ENCODE data around the gene ARMC2. TPM values are rescaled to one million over a fixed set of nuclear protein-coding genes. Genes with fewer than 3 reads are reported as not detected.
A peak's percentile ranks its signal among the peaks of the same experiment; 100 is the strongest.

Gene ARMC2
- total RNA-seq, 1 donor from 2014 or later, result 3.5 TPM

DNA sequence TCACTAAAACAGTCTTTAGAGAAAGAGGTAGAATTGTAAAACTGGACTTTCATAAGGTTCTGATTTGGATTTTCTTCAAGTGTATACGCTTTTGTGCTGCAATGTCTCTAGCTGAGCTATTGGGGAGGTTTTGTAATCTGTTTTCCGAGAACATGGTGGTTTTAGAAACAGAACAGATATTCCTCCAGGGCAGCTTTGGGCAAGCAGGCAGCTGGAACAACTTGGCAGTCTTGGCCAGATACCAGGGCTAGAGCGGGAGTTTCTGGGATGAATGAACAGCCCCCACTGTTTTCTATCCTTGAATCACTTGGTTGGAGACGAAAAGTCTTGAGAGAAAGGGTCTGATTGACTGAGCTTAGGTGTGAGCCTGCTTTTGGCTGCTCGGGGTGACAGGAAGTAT, 17.1 kb upstream of the ARMC2 start:
- H3K27me3 Mint-ChIP-seq, result peaks cover 11% of the 10 kb centered on the region
- peaks cover 8% of the 10 kb centered on the region for H3K9me3 Mint-ChIP-seq
- peaks cover 3% of the 10 kb centered on the region for H3K36me3 Mint-ChIP-seq (ENCODE audit: low read depth)
- no peak for DNase-seq
- ChIA-PET POLR2A (no interaction called here), CTCF (interaction anchor here (0.8 kb wide), 1 partner anchor 289 kb away, joined by 3 read pairs; no protein-coding TSS in a partner anchor)
- no peak overlapping the region for H3K27ac Mint-ChIP-seq
- TF ChIP-seq, protein P1, sequence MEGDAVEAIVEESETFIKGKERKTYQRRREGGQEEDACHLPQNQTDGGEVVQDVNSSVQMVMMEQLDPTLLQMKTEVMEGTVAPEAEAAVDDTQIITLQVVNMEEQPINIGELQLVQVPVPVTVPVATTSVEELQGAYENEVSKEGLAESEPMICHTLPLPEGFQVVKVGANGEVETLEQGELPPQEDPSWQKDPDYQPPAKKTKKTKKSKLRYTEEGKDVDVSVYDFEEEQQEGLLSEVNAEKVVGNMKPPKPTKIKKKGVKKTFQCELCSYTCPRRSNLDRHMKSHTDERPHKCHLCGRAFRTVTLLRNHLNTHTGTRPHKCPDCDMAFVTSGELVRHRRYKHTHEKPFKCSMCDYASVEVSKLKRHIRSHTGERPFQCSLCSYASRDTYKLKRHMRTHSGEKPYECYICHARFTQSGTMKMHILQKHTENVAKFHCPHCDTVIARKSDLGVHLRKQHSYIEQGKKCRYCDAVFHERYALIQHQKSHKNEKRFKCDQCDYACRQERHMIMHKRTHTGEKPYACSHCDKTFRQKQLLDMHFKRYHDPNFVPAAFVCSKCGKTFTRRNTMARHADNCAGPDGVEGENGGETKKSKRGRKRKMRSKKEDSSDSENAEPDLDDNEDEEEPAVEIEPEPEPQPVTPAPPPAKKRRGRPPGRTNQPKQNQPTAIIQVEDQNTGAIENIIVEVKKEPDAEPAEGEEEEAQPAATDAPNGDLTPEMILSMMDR (IDR thresholded peaks at IDR 0.05), result no peak
- H3K4me3 Mint-ChIP-seq, result no peak overlapping the region
- intact Hi-C loops (cut with micrococcal nuclease), result no loop called here
- peaks cover 4% of the 10 kb centered on the region for H3K4me1 Mint-ChIP-seq
- ATAC-seq (ENCODE audit: low read depth), result no peak

GRCh38 chr6:108832738-108833137, 15.5 kb upstream of the ARMC2 start:
- intact Hi-C loops (cut with micrococcal nuclease), result no loop called here
- ChIA-PET CTCF (interaction anchor here (0.9 to 1.7 kb wide), 2 partner anchors 291 to 292 kb away, joined by 3 to 5 read pairs; no protein-coding TSS in a partner anchor), POLR2A (no interaction called here)
- H3K36me3 Mint-ChIP-seq (ENCODE audit: low read depth), result no peaks in the 10 kb centered on the region
- ATAC-seq (ENCODE audit: low read depth) (no peak), DNase-seq (no peak)
- TF ChIP-seq, protein P1 (IDR thresholded peaks at IDR 0.05), result no peak
- no peak overlapping the region for H3K4me3 Mint-ChIP-seq
- H3K9me3 Mint-ChIP-seq, result no peaks in the 10 kb centered on the region
- H3K27me3 Mint-ChIP-seq, result peaks cover 5% of the 10 kb centered on the region
- peaks cover 15% of the 10 kb centered on the region for H3K4me1 Mint-ChIP-seq
- no peak overlapping the region for H3K27ac Mint-ChIP-seq

DNA sequence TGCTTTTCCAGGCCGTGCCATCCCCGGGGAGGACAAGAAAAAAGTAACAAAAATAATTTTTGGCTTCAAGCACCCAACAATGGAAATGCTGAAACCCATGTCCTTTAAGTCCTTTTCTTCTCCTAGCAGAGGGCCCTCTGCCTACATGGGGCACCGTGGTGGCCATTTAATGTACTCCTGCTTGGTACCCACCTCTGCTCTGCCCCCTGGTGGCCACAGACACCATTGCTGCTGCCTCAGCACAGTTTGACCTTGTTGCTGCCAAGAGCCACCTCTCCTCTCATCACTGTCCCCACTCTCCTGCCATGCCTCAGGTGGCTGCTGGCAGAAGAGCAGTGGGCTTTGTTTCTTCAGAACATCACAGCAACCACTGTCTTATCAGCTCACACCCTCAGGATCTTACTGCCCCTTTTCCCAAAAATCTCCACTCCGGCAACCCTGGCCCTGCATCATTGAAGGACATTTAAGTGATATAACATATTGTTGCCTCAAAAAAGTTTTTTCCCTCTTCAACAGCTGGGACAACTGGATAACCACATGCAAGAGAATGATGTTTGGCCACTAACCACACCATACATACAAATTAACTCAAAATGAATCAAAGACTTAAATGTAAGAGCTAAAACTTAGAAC, 12.9 kb upstream of the ARMC2 start:
- DNase-seq (peak; percentile 72), ATAC-seq (ENCODE audit: low read depth) (peak; percentile 95)
- intact Hi-C loops (cut with micrococcal nuclease), result loop anchor here (1.0 to 5.0 kb wide), 7 partner anchors 13 to 293 kb away; partner anchors contain the start of gene ARMC2
- CTCF ChIA-PET, result interaction anchor here (1.0 to 3.1 kb wide), 10 partner anchors 11 to 294 kb away, joined by 3 to 36 read pairs (median 3); no protein-coding TSS in a partner anchor
- POLR2A ChIA-PET, result interaction anchor here (1.5 kb wide), 1 partner anchor 277 kb away, joined by 3 read pairs; no protein-coding TSS in a partner anchor
- Mint-ChIP-seq H3K4me1 (peaks cover 25% of the 10 kb centered on the region), H3K27ac (no peak overlapping the region), H3K27me3 (peaks cover 8% of the 10 kb centered on the region), H3K36me3 (ENCODE audit: low read depth) (no peaks in the 10 kb centered on the region), H3K9me3 (no peaks in the 10 kb centered on the region), H3K4me3 (no peak overlapping the region)
- TF ChIP-seq, protein P1 (IDR thresholded peaks at IDR 0.05), result no peak

DNA sequence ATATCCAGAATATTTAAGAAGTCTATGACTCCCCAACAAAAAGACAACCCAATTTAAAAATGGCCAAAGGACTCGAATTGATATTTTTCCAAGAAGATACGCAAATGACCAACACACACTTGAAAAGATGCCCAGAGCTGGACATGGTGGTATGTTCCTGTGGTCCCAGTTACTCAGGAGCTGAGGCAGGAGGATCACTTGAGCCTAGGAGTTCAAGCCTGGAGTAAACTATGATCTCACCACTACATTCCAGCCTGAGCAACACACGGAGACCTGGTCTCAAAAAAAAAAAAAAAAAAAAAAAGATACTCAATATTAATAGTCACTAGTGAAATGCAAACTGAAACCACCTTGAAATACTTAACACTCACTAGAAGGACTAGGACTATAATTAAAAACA, 12.2 kb upstream of the ARMC2 start:
- H3K36me3 Mint-ChIP-seq (ENCODE audit: low read depth), result no peaks in the 10 kb centered on the region
- no peak for DNase-seq
- no peak overlapping the region for H3K4me3 Mint-ChIP-seq
- no peak overlapping the region for H3K27ac Mint-ChIP-seq
- TF ChIP-seq, protein P1 (IDR thresholded peaks at IDR 0.05), result no peak
- CTCF ChIA-PET, result interaction anchor here (1.0 to 3.1 kb wide), 9 partner anchors 10 to 295 kb away, joined by 3 to 36 read pairs (median 3); no protein-coding TSS in a partner anchor
- H3K9me3 Mint-ChIP-seq, result no peaks in the 10 kb centered on the region
- H3K27me3 Mint-ChIP-seq, result peaks cover 10% of the 10 kb centered on the region
- intact Hi-C loops (cut with micrococcal nuclease), result loop anchor here (5.0 kb wide), 1 partner anchor 36 kb away; no protein-coding TSS in a partner anchor
- ATAC-seq (ENCODE audit: low read depth), result no peak
- peaks cover 25% of the 10 kb centered on the region for H3K4me1 Mint-ChIP-seq
- POLR2A ChIA-PET, result interaction anchor here (1.5 kb wide), 1 partner anchor 278 kb away, joined by 3 read pairs; no protein-coding TSS in a partner anchor
